GM12878 (cell line): ENCODE data around the gene FOXD2. TPM values are rescaled to one million over a fixed set of nuclear protein-coding genes. Genes with fewer than 3 reads are reported as not detected.

Experiments used
- ATAC-seq: fragments of 200-7000 bp; cut with Tn5 transposase; 3 replicates; pipeline ENCODE4 v1.9.1; 2020; ENCODE audit warnings: mild to moderate bottlenecking, moderate library complexity
- BruUV-seq: library from RNA; stranded (reverse); fragments of 400-500 nt; replicated peaks from 2 replicates; lab custom pipeline; 2021; lab: Mats Ljungman, UMichigan
- CTCF ChIA-PET: fragments of 300-600 bp; sonication (Branson Sonifier 250); formaldehyde crosslinking; extraction: SDS; loops from one replicate; lab custom pipeline; 2021; ENCODE audit warnings: inconsistent platforms; lab: Yijun Ruan, JAX
- POLR2A ChIA-PET: fragments of 350-600 bp; formaldehyde crosslinking; extraction: SDS; loops from one replicate; lab custom pipeline; 2021; ENCODE audit warnings: inconsistent platforms; lab: Charles Lee
- RAD21 ChIA-PET: fragments of 300-600 bp; sonication (Branson Sonifier 250); formaldehyde crosslinking; loops from one replicate; lab custom pipeline; 2023; ENCODE audit warnings: antibody characterized with exemption; ENCODE audit not compliant: unreplicated experiment; lab: Charles Lee
- SMC1A ChIA-PET: fragments of 300-600 bp; sonication (Branson Sonifier 250); formaldehyde crosslinking; loops from one replicate; lab custom pipeline; 2023; ENCODE audit not compliant: unreplicated experiment, uncharacterized antibody; lab: Charles Lee
- DNase-seq: peaks from one replicate; pipeline ENCODE4 v3.0.0-alpha.2; 2011; ENCODE audit warnings: low read depth, low spot score
- FAIRE-seq: peaks from 3 replicates; lab custom pipeline; 2011; peaks lifted over from hg19 to GRCh38; lab: Jason Lieb, UNC
- H2AFZ ChIP-seq: 2 replicates; pipeline ENCODE4 v1.6.0; 2011; ENCODE audit warnings: low read depth, low read length, control low read depth; ENCODE audit not compliant: control insufficient read depth
- H3K27ac ChIP-seq: 2 replicates; pipeline ENCODE4 v1.5.1; 2011; ENCODE audit warnings: control low read depth; ENCODE audit not compliant: control insufficient read depth, insufficient read depth
- H3K27me3 ChIP-seq, 2 experiments: replicated peaks in 1 of 2; 2 replicates each; pipeline versions ENCODE4 v1.6.0 to v1.6.1; 2011; ENCODE audit warnings: low read length in 1 of 2; ENCODE audit not compliant: control insufficient read depth in 2 of 2, insufficient read depth in 2 of 2
- H3K36me3 ChIP-seq, 2 experiments: 2 replicates each; pipeline ENCODE4 v1.5.1; 2011; ENCODE audit warnings: low read length in 1 of 2; ENCODE audit not compliant: control insufficient read depth in 2 of 2, insufficient read depth in 2 of 2
- H3K4me1 ChIP-seq: 2 replicates; pipeline ENCODE4 v1.6.1; 2011; ENCODE audit warnings: mild to moderate bottlenecking, low read length, moderate library complexity, mixed read lengths; ENCODE audit not compliant: control insufficient read depth, insufficient read depth
- H3K4me2 ChIP-seq: 2 replicates; pipeline ENCODE4 v1.6.0; 2011; ENCODE audit warnings: control low read depth; ENCODE audit not compliant: control insufficient read depth, insufficient read depth
- H3K4me3 ChIP-seq: fragments of 200-600 bp; sonication (generic); 2 replicates; pipeline ENCODE4 v1.5.1; 2016
- H3K79me2 ChIP-seq: 2 replicates; pipeline ENCODE4 v1.6.0; 2011; ENCODE audit warnings: low read length; ENCODE audit not compliant: control insufficient read depth, insufficient read depth
- H3K9ac ChIP-seq: 2 replicates; pipeline ENCODE4 v1.8.0; 2011; ENCODE audit warnings: low read length, control low read depth, mixed read lengths; ENCODE audit not compliant: control insufficient read depth, insufficient read depth
- H3K9me3 ChIP-seq: replicated peaks from 3 replicates; pipeline ENCODE4 v1.5.1; 2011; ENCODE audit warnings: mild to moderate bottlenecking, low read length; ENCODE audit not compliant: control insufficient read depth, insufficient read depth
- H4K20me1 ChIP-seq: 2 replicates; pipeline ENCODE4 v1.6.0; 2011; ENCODE audit not compliant: control insufficient read depth, insufficient read depth
- BCLAF1 ChIP-seq: fragments of 450-650 bp; IDR thresholded peaks from 2 replicates; pipeline ENCODE4 v1.6.1; 2017; ENCODE audit warnings: antibody characterized with exemption, mild to moderate bottlenecking, moderate library complexity
- BHLHE40 ChIP-seq, 2 experiments: fragments of 450-650 bp in 1 of 2; IDR thresholded peaks; 2 replicates each; pipeline ENCODE4 v1.6.1; 2011 to 2017; ENCODE audit warnings: low read depth in 2 of 2, borderline replicate concordance in 1 of 2, improper control_type of control experiment in 1 of 2, low read length in 1 of 2, mild to moderate bottlenecking in 1 of 2
- MTA2 ChIP-seq: fragments of 450-650 bp; IDR thresholded peaks from 2 replicates; pipeline ENCODE4 v1.6.1; 2016; ENCODE audit warnings: low read depth, mild to moderate bottlenecking, moderate library complexity
- MXI1 ChIP-seq: fragments of 150-350 bp; IDR thresholded peaks from 2 replicates; pipeline ENCODE4 v1.6.1; 2011; ENCODE audit warnings: low read depth, mild to moderate bottlenecking, inconsistent platforms, low read length, improper control_type of control experiment
- MYB ChIP-seq: fragments of 150-350 bp; IDR thresholded peaks from 2 replicates; pipeline ENCODE4 v1.6.1; 2014; ENCODE audit warnings: mild to moderate bottlenecking, low read depth, low read length, borderline replicate concordance
- NR2F1 ChIP-seq: fragments of 450-650 bp; conservative IDR thresholded peaks from 2 replicates; pipeline ENCODE4 v1.6.1; 2017; ENCODE audit warnings: mild to moderate bottlenecking
- POU2F2 ChIP-seq: IDR thresholded peaks from 3 replicates; pipeline ENCODE4 v1.6.1; 2011; ENCODE audit warnings: low read depth, mild to moderate bottlenecking, low read length, borderline replicate concordance
- SMARCA5 ChIP-seq: fragments of 450-650 bp; IDR thresholded peaks from 2 replicates; pipeline ENCODE4 v1.6.1; 2017; ENCODE audit warnings: mild to moderate bottlenecking
- ZBTB4 ChIP-seq: fragments of 450-650 bp; formaldehyde crosslinking; IDR thresholded peaks from 2 replicates; pipeline ENCODE4 v1.4.0; 2022; ENCODE audit warnings: mild to moderate bottlenecking, moderate library complexity
- WGBS: methylation state at CpG from one replicate; pipeline ENCODE4 v1.1.6; 2016; ENCODE audit warnings: low lambda C conversion rate; ENCODE audit not compliant: insufficient replicate concordance, insufficient coverage; ENCODE audit errors: missing lambda C conversion rate; 5-methylcytosine and 5-hydroxymethylcytosine counted together
- in situ Hi-C: fragments of 300-500 bp; cut with MboI; formaldehyde crosslinking; loops from 9 replicates; pipeline ENCODE4 v1.14.3; 2018; ENCODE audit warnings: mixed read lengths
- intact Hi-C: fragments of 100-400 bp; cut with micrococcal nuclease; formaldehyde crosslinking; loops from one replicate; pipeline ENCODE4 v1.14.2; 2022; ENCODE audit not compliant: unreplicated experiment
- polyA plus RNA-seq, 11 experiments: library from polyadenylated mRNA; depleted of rRNA in 4 of 11; unstranded in 6 of 11; stranded (reverse) in 5 of 11; fragments of >200 nt; fragmentation: Nextera tagmentation in 4 of 11; fragmentation: Illumina TruSeq in 1 of 11; extraction: Ambion mirVana in 4 of 11; extraction: Trizol in 1 of 11; gene quantifications; 1 replicate in 1 of 11; 2 replicates in 10 of 11; pipeline versions ENCODE4 v1.2.1 to v1.2.3, GENCODE V29; 2011 to 2016; ENCODE audit warnings: inconsistent platforms in 2 of 11, missing spikeins in 2 of 11, low read depth in 1 of 11
- total RNA-seq, 4 experiments: library from RNA; depleted of rRNA in 3 of 4; stranded (reverse); fragments of >200 nt in 3 of 4; fragmentation: Illumina TruSeq in 1 of 4; extraction: Trizol in 1 of 4; gene quantifications; 2 replicates each; pipeline versions ENCODE4 v1.2.1 to v1.2.3, GENCODE V29; 2013 to 2021
- TF ChIP-seq, protein P1 (sequence below): fragments of 450-650 bp; IDR thresholded peaks from 2 replicates; pipeline ENCODE4 v1.6.1; 2014; ENCODE audit warnings: mild to moderate bottlenecking

FOXD2 gene
- total and polyA plus RNA-seq, 10 of the 15 experiments (the other 5 are each of a cell fraction or from before 2014, with no cell fraction given) = under 0.01 to 0.27 (median 0.04) TPM; not detected in 1

GRCh38 chr1:47478090-47478489 is 40.2 kb downstream of the FOXD2 start:
- H3K36me3 ChIP-seq = no peaks in the 10 kb centered on the region
- FAIRE-seq = no peak
- no peaks in the 10 kb centered on the region for H3K79me2 ChIP-seq
- in situ Hi-C loops (no loop called here), intact Hi-C loops (no loop called here)
- RAD21 ChIA-PET = no interaction called here
- no peak overlapping the region for H3K27ac ChIP-seq
- TF ChIP-seq MXI1 (no peak), MTA2 (no peak)
- H3K4me1 ChIP-seq = no peaks in the 10 kb centered on the region
- SMC1A ChIA-PET = no interaction called here
- H3K9me3 ChIP-seq = no peaks in the 10 kb centered on the region
- no peak overlapping the region for H2AFZ ChIP-seq
- POLR2A ChIA-PET = no interaction called here
- H4K20me1 ChIP-seq = no peaks in the 10 kb centered on the region
- no peak overlapping the region for H3K4me3 ChIP-seq
- ATAC-seq = no peak
- WGBS = 17% methylated on average over 9 of the region's 9 CpGs
- BruUV-seq = no TSS peak
- no peak overlapping the region for H3K9ac ChIP-seq
- DNase-seq = no peak
- CTCF ChIA-PET = no interaction called here
- no peak overlapping the region for H3K4me2 ChIP-seq
- no peaks in the 10 kb centered on the region; a peak in 1 of 4 replicates for H3K27me3 ChIP-seq

DNA sequence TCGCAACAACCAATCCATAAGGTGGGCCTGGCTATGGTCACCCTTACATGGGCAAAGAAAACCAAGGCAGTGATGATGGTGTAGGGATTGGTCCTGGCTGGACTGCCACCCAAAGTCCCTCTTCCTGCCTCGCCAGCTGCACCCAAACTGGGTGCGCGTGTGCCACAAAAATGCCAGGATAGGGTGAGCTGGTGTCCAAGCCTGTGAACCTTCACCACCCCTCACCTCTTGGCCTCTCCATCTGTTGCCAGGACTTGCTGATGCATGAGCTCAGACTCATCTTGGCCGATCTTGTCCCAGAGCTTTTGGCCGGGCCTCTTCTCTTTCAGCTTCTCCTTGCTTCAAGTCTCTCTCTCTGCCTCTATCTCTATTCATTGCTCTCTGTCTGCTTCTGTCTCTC is 41.8 kb downstream of the FOXD2 start:
- H3K9me3 ChIP-seq = no peaks in the 10 kb centered on the region
- FAIRE-seq = no peak
- BruUV-seq = no TSS peak
- ChIA-PET POLR2A (no interaction called here), RAD21 (no interaction called here), SMC1A (interaction anchor here (0.5 to 1.0 kb wide), 2 partner anchors 10 to 40 kb away, joined by 3 read pairs; no protein-coding TSS in a partner anchor), CTCF (interaction anchor here (0.6 kb wide), 1 partner anchor 241 kb away, joined by 3 read pairs; no protein-coding TSS in a partner anchor)
- no peaks in the 10 kb centered on the region; a peak in 1 of 4 replicates for H3K27me3 ChIP-seq
- in situ Hi-C loops (no loop called here), intact Hi-C loops (no loop called here)
- H3K4me1 ChIP-seq = no peaks in the 10 kb centered on the region
- H2AFZ ChIP-seq = no peak overlapping the region
- H3K36me3 ChIP-seq = no peaks in the 10 kb centered on the region
- no peaks in the 10 kb centered on the region for H4K20me1 ChIP-seq
- no peaks in the 10 kb centered on the region for H3K79me2 ChIP-seq
- ATAC-seq = no peak
- H3K4me3 ChIP-seq = no peak overlapping the region
- H3K9ac ChIP-seq = no peak overlapping the region
- no peak overlapping the region for H3K27ac ChIP-seq
- WGBS = 33% methylated on average over 6 of the region's 6 CpGs
- DNase-seq = no peak
- H3K4me2 ChIP-seq = no peak overlapping the region
- no peak for TF ChIP-seq BHLHE40 (IDR thresholded peaks at IDR 0.05; ENCODE audit: borderline replicate concordance in 1 of 2, low read depth in 2 of 2, low read length in 1 of 2)
- TF ChIP-seq BCLAF1 = no peak
- TF ChIP-seq, protein P1, sequence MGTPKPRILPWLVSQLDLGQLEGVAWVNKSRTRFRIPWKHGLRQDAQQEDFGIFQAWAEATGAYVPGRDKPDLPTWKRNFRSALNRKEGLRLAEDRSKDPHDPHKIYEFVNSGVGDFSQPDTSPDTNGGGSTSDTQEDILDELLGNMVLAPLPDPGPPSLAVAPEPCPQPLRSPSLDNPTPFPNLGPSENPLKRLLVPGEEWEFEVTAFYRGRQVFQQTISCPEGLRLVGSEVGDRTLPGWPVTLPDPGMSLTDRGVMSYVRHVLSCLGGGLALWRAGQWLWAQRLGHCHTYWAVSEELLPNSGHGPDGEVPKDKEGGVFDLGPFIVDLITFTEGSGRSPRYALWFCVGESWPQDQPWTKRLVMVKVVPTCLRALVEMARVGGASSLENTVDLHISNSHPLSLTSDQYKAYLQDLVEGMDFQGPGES = no peak
- no peak for TF ChIP-seq NR2F1
- no peak for TF ChIP-seq POU2F2
- no peak for TF ChIP-seq MTA2
- TF ChIP-seq ZBTB4 = no peak
- no peak for TF ChIP-seq SMARCA5
- TF ChIP-seq MYB = no peak
